ENCODE data around the gene PTPRJ. TPM values are rescaled to one million over a fixed set of nuclear protein-coding genes. Genes with fewer than 3 reads are reported as not detected.

PTPRJ gene
- polyA plus RNA-seq, 3 donors = 10.0 to 36.4 (median 14.6) TPM

- Mint-ChIP-seq H3K4me3 (no peak overlapping the region), H3K9me3 (peaks cover 0 to 2% (median 0%) of the 10 kb centered on the region in 7 donors), H3K36me3 (peaks cover 26 to 44% of the 10 kb centered on the region in 2 donors), H3K4me1 (peaks cover 52% of the 10 kb centered on the region), H3K27me3 (ENCODE audit: low read depth in 3 of 3) (peaks cover 0 to 6% (median 0%) of the 10 kb centered on the region in 3 donors), H3K27ac (peak overlapping the region in 5 of 7 donors; percentile 13 to 78 (median 15))
- Histone ChIP-seq H3K36me3 (replicated peaks in 1 of 2; ENCODE audit: control insufficient read depth in 1 of 2, insufficient read depth in 2 of 2, low read length in 2 of 2) (peaks cover 5 to 11% of the 10 kb centered on the region in 2 donors), H3K79me2 (ENCODE audit: insufficient read depth, low read length) (peaks cover 91% of the 10 kb centered on the region), H3K27ac (ENCODE audit: low read depth in 1 of 2, low read length in 2 of 2) (no peak overlapping the region), H3K9me3 (replicated peaks in 1 of 2; ENCODE audit: control insufficient read depth in 1 of 2, insufficient read depth in 1 of 2, low read length in 2 of 2) (no peaks in the 10 kb centered on the region), H3K4me2 (replicated peaks; ENCODE audit: extremely low read depth, low read length, poor library complexity, severe bottlenecking) (no peak overlapping the region), H3K27me3 (ENCODE audit: control insufficient read depth in 2 of 2, insufficient read depth in 2 of 2, low read length in 2 of 2) (no peaks in the 10 kb centered on the region), H3K9ac (ENCODE audit: insufficient read depth, low read length, poor library complexity, severe bottlenecking) (no peak overlapping the region), H4K20me1 (ENCODE audit: insufficient read depth, low read length) (peaks cover 96% of the 10 kb centered on the region), H2AFZ (ENCODE audit: insufficient read depth, low read depth, low read length, poor library complexity, severe bottlenecking) (no peak overlapping the region), H3K4me1 (ENCODE audit: control insufficient read depth in 1 of 2, insufficient read depth in 2 of 2, low read length in 2 of 2) (peaks cover 34 to 43% of the 10 kb centered on the region in 2 donors), H3K4me3 (replicated peaks in 1 of 3; ENCODE audit: low read depth in 2 of 3, low read length in 3 of 3) (no peak overlapping the region)
- DNase-seq = no peak
- intact Hi-C loops (cut with micrococcal nuclease) = no loop called here
- 98% methylated on average over 7 of the region's 7 CpGs for WGBS (ENCODE audit: insufficient coverage)
- no peak for TF ChIP-seq CTCF (IDR thresholded peaks at IDR 0.05)
Measured at GRCh38 chr11:48075637-48076036, 95.3 kb downstream of the PTPRJ start.

- Mint-ChIP-seq H3K4me3 (no peak overlapping the region), H3K27me3 (ENCODE audit: low read depth in 3 of 3) (peaks cover 0 to 6% (median 0%) of the 10 kb centered on the region in 3 donors), H3K9me3 (no peaks in the 10 kb centered on the region), H3K27ac (peak overlapping the region in 2 of 7 donors; percentile 37 to 86), H3K4me1 (peaks cover 64% of the 10 kb centered on the region), H3K36me3 (peaks cover 27 to 38% of the 10 kb centered on the region in 2 donors)
- no peak for DNase-seq
- no peak overlapping the region for H3K9ac ChIP-seq (ENCODE audit: insufficient read depth, low read length, poor library complexity, severe bottlenecking)
- no peak overlapping the region for H2AFZ ChIP-seq (ENCODE audit: insufficient read depth, low read depth, low read length, poor library complexity, severe bottlenecking)
- peaks cover 5 to 11% of the 10 kb centered on the region in 2 donors for H3K36me3 ChIP-seq (replicated peaks in 1 of 2; ENCODE audit: control insufficient read depth in 1 of 2, insufficient read depth in 2 of 2, low read length in 2 of 2)
- H4K20me1 ChIP-seq (ENCODE audit: insufficient read depth, low read length) = peaks cover 100% of the 10 kb centered on the region
- TF ChIP-seq CTCF (IDR thresholded peaks at IDR 0.05) = no peak
- H3K4me2 ChIP-seq (replicated peaks; ENCODE audit: extremely low read depth, low read length, poor library complexity, severe bottlenecking) = no peak overlapping the region
- no peaks in the 10 kb centered on the region for H3K9me3 ChIP-seq (replicated peaks in 1 of 2; ENCODE audit: control insufficient read depth in 1 of 2, insufficient read depth in 1 of 2, low read length in 2 of 2)
- no peaks in the 10 kb centered on the region for H3K27me3 ChIP-seq (ENCODE audit: control insufficient read depth in 2 of 2, insufficient read depth in 2 of 2, low read length in 2 of 2)
- H3K4me1 ChIP-seq (ENCODE audit: control insufficient read depth in 1 of 2, insufficient read depth in 2 of 2, low read length in 2 of 2) = peaks cover 50 to 59% of the 10 kb centered on the region in 2 donors
- WGBS (ENCODE audit: insufficient coverage) = 92% methylated on average over 6 of the region's 6 CpGs
- H3K79me2 ChIP-seq (ENCODE audit: insufficient read depth, low read length) = peaks cover 98% of the 10 kb centered on the region
- H3K27ac ChIP-seq (ENCODE audit: low read depth in 1 of 2, low read length in 2 of 2) = no peak overlapping the region
- intact Hi-C loops (cut with micrococcal nuclease) = no loop called here
- H3K4me3 ChIP-seq (replicated peaks in 1 of 3; ENCODE audit: low read depth in 2 of 3, low read length in 3 of 3) = no peak overlapping the region
Measured at GRCh38 chr11:48077251-48077650, 96.9 kb downstream of the PTPRJ start.
